AG08396 (cell line): Measurements from ENCODE around the gene GEMIN7.

Experiments used
- DNase-seq: peaks from one replicate; pipeline ENCODE4 v3.0.0; 2012; ENCODE audit warnings: low spot score, mixed read lengths

The GEMIN7 gene

DNA sequence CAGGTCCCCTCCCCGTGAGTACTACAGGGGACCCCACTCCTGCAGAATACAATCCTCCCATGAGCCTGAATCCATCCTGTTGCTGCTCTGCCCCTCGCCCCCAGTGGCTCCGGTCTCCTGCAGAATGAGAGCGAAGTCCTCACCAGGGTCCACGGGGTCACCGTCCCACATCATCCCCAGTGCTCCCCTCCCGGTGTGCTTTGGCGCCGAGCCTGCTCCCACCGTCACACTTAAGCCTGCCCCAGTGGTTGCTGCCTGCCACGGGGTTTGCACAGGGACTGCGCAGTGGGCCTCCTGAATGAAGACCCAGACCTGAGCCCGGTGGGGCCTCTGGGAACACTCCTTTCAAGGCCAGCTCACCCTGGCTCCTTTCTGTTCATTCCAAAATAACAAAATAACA is 51.2 kb downstream of the GEMIN7 start:
- no peak for DNase-seq

DNA sequence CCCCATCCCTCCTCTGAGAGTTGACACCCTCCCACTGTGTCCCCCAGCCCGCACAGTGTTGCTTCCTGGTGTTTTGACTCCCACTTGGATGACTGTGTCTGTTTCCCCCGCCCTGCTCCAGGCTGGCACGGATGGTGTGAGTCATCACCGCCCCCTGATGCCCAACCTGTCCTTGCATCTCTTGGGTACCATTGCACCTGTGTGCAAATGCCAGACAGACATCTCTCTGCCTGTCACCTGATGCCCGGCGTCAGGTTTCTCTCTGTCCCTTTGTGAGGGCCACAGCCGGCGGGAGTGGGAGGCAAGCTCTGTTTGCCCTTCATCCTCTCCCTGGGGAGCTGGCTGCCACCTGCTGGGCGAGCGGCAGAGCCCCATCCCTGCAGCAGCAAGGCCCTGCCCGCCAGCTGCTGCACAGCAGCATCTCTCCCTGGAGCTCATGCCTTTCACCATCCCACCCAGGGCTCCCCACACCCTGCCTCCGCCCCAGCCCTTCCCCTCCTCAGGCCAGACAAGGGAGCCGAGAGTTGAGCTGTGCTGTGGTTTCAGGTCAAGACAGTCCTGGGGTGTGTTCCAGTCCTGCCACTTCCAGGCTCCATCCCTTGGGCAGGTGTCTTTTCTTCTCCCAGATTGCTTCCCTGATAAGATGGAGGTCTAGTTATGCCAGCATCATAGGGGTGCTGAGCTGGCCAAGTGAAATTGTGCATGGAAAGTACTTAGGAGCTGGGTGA is 52.0 kb downstream of the GEMIN7 start:
- no peak for DNase-seq

DNA sequence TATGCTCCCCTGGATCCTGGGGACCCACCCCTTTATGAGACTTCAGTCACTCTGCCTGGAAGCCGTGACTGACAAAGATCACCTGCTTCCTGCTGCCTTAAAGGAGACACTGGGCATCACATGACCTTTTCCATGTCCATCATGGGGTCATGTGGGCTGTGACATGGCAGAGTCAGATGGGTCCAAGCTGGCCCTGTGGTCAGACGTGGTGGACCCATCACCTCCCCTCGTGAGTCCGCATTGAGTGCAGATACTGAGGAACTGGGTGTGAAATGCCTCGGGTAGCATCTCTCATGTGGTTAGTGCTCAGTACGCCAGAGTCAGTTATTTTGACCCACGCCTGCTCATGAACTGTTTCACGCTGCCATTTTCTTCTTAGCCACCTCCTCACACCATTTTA is 54.6 kb downstream of the GEMIN7 start:
- DNase-seq, result no peak

- no peak for DNase-seq
These were observed 56.3 kb downstream of the GEMIN7 start for GRCh38 chr19:45135176-45135885.

GRCh38 chr19:45136507-45137178 is 57.6 kb downstream of the GEMIN7 start:
- DNase-seq, result no peak

- DNase-seq, result no peak
These were observed 58.2 kb downstream of the GEMIN7 start for GRCh38 chr19:45137179-45137761.

GRCh38 chr19:45138303-45138751 is 59.3 kb downstream of the GEMIN7 start:
- no peak for DNase-seq

GRCh38 chr19:45139286-45140143 is 60.5 kb downstream of the GEMIN7 start:
- DNase-seq, result no peak

DNA sequence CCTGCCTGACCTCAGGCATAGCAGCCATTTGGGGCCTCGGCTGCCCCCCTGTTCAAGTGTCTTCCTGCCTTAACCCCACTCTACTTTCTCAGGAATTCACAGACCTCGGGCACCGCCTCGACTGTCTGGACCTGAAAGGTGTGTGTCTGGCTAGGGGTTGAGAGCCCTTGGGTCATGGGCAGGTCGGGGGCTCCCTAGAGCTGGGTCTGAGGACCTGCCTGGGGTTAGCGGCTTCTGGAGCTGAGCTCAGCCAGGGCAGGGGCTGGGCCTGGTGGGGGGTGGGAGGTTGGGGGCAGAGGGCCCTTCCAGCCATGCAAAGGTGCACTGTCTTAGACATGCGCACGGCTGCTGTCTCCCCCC is 61.1 kb downstream of the GEMIN7 start:
- no peak for DNase-seq

DNA sequence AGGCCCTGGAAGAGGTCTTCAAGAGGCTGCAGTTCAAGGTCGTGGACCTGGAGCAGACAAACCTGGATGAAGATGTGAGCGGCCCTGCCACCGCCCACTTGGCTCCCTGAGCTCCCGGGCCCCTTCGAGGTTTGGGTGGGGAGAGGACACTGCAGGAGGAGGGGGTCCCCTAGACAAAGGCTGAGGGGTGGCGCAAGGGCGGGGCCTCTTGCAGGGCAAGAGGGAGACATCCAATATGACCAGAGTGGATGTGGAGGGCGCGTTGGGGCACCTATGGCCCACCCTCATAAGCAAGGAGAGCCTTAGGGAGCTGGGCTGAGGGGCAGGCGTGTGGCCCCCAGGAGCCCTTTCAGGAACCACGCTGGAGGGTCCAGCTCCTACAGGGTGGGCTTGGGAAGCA is 61.5 kb downstream of the GEMIN7 start:
- no peak for DNase-seq
